UCSD-AML1 (cell line): Measurements from ENCODE around the gene GLTP.
"Not testable (repeated sequence)": the region's sequence is repeated elsewhere in the genome, so short reads cannot be mapped to it uniquely, and the experiment has no call there.

ENCODE experiments used
- DNase-seq: peaks from one replicate; lab custom pipeline; 2025; ENCODE audit not compliant: unreplicated experiment; lab: John Stamatoyannopoulos, UW

Gene GLTP

GRCh38 chr12:109902891-109903418 lies 22.6 kb upstream of the GLTP start:
- no peak for DNase-seq

- no peak for DNase-seq
Observed at GRCh38 chr12:109900752-109901580, 20.6 kb upstream of the GLTP start.

- DNase-seq = peak; percentile 87
Observed at GRCh38 chr12:109899783-109900751, 19.7 kb upstream of the GLTP start, which contains the start of gene TCHP. Gene TCHP (plus strand): TSS chr12:109900274. CDS start chr12:109903027, 2,753 bp downstream.

GRCh38 chr12:109899345-109899744 lies 19.0 kb upstream of the GLTP start:
- not testable (repeated sequence) for DNase-seq

GRCh38 chr12:109897029-109897428 lies 16.7 kb upstream of the GLTP start:
- DNase-seq = no peak

GRCh38 chr12:109896188-109896587 lies 15.8 kb upstream of the GLTP start:
- DNase-seq = no peak

- no peak for DNase-seq
Observed at GRCh38 chr12:109894939-109895338, 14.6 kb upstream of the GLTP start.

- DNase-seq = no peak
Observed at GRCh38 chr12:109893261-109893995, 13.1 kb upstream of the GLTP start.

GRCh38 chr12:109892748-109893147 lies 12.4 kb upstream of the GLTP start:
- DNase-seq = no peak

GRCh38 chr12:109892165-109892715 lies 11.9 kb upstream of the GLTP start:
- DNase-seq = no peak

GRCh38 chr12:109891731-109892130 lies 11.4 kb upstream of the GLTP start:
- not testable (repeated sequence) for DNase-seq

- DNase-seq = no peak
Observed at GRCh38 chr12:109890620-109891170, 10.4 kb upstream of the GLTP start.

- peak; percentile 51 for DNase-seq
Observed at GRCh38 chr12:109888179-109889020, 8.1 kb upstream of the GLTP start.

- no peak for DNase-seq
Observed at GRCh38 chr12:109885616-109886015, 5.3 kb upstream of the GLTP start.

GRCh38 chr12:109883461-109883860 lies 3.1 kb upstream of the GLTP start:
- DNase-seq = no peak

- no peak for DNase-seq
Observed at GRCh38 chr12:109881752-109882151, 1.4 kb upstream of the GLTP start.

GRCh38 chr12:109880938-109881337 lies 597 bp upstream of the GLTP start:
- DNase-seq = no peak

- DNase-seq = no peak
Observed at GRCh38 chr12:109879351-109880042, 844 bp downstream of the GLTP start.

- DNase-seq = no peak
Observed at GRCh38 chr12:109878749-109879148, 1.6 kb downstream of the GLTP start.
